AG09309 (cell line): Measurements from ENCODE around the gene KLF4.

ENCODE experiments used
- DNase-seq: peaks from one replicate; pipeline ENCODE4 v3.0.0-alpha.2; 2010; ENCODE audit warnings: low read depth
- H3K4me3 ChIP-seq: 2 replicates; pipeline ENCODE4 v1.5.1; 2011; ENCODE audit warnings: mild to moderate bottlenecking, low read depth, low read length, moderate library complexity; ENCODE audit not compliant: control insufficient read depth
- TF ChIP-seq, protein P1 (sequence below): IDR thresholded peaks from 2 replicates; pipeline ENCODE4 v1.5.1; 2011; ENCODE audit warnings: mild to moderate bottlenecking, low read depth, low read length, inconsistent platforms; ENCODE audit not compliant: insufficient read depth, control insufficient read depth; ENCODE audit errors: missing control alignments

The KLF4 gene

DNA sequence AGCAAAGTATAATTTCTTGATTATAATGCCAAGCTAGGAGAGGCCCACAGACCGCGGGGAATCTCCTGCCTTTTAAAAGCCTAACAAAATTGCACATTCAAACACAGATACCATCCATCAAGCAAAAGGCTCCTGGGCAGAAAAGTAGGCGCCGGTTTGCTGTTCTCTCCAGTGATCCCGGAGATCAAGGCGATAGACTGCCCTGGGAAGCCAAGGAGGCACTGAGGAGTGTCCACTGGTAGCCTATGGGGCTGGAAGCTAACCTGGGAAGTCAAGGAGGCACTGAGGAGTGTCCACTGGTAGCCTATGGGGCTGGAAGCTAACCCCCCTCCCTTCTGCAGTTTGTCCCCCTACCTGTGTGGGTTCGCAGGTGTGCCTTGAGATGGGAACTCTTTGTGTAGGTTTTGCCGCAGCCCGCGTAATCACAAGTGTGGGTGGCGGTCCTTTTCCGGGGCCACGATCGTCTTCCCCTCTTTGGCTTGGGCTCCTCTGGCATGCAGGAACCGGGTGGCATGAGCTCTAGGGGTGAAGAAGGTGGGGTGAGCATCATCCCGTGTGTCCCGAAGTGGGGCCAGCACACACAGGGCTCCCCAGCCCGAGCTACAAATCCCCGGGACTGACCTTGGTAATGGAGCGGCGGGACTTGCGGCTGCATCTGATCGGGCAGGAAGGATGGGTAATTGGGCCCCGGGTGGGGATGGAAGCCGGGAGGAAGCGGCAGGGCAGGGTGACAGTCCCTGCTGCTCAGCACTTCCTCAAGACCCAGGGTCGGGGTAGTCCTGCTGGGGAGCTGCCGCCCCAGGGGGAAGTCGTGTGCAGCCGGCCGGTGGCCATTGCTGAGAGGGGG is 2.7 kb downstream of the KLF4 start:
- TF ChIP-seq, protein P1, sequence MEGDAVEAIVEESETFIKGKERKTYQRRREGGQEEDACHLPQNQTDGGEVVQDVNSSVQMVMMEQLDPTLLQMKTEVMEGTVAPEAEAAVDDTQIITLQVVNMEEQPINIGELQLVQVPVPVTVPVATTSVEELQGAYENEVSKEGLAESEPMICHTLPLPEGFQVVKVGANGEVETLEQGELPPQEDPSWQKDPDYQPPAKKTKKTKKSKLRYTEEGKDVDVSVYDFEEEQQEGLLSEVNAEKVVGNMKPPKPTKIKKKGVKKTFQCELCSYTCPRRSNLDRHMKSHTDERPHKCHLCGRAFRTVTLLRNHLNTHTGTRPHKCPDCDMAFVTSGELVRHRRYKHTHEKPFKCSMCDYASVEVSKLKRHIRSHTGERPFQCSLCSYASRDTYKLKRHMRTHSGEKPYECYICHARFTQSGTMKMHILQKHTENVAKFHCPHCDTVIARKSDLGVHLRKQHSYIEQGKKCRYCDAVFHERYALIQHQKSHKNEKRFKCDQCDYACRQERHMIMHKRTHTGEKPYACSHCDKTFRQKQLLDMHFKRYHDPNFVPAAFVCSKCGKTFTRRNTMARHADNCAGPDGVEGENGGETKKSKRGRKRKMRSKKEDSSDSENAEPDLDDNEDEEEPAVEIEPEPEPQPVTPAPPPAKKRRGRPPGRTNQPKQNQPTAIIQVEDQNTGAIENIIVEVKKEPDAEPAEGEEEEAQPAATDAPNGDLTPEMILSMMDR, result no peak
- no peak for DNase-seq
- H3K4me3 ChIP-seq, result peak overlapping the region; percentile 96

DNA sequence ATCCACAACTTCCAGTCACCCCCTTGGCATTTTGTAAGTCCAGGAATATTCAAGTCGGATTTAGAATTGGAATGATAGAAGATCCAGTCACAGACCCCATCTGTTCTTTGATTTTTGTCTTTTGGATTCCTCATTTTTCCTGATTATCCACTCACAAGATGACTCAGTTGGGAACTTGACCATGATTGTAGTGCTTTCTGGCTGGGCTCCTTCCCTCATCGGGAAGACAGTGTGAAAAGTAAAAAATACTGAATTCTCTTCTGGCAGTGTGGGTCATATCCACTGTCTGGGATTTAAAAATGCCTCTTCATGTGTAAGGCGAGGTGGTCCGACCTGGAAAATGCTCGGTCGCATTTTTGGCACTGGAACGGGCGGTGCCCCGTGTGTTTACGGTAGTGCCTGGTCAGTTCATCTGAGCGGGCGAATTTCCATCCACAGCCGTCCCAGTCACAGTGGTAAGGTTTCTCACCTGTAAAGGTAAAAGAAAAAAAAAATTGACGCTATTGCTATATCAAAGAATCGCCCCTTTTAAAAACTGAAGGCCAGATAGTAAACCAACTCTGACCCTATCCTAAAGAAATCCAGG is 4.0 kb downstream of the KLF4 start:
- no peak overlapping the region for H3K4me3 ChIP-seq
- no peak for DNase-seq
- TF ChIP-seq, protein P1, result no peak

DNA sequence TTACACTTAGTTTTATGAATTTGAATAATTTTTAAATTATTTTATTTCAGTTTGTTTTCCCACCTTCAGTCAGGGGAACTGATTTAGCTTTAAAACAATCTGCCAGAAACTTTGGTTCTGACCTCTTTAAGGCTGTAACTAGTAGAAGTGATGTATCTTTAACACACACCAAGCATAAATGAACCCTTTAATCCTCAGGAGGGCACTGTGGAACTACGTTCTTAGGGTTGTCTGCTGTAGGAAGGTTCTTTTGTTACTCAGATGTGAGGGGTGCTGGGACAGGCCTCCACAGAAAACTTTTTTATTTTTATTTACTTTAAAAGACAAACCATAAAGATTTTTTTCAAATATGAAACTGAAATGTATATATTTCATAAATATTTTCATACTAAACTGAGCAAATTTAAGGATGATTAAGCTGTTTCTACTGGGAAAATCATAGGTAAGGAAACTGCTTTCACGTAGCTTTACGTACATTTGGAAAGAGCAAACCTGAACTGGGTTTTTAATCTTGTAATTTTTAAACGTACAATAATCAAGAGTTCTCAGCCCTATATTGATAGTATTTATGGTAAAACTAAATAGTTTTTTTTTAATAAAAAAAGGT is 5.3 kb downstream of the KLF4 start:
- DNase-seq, result peak; percentile 66
- TF ChIP-seq, protein P1, result peak; percentile 59
- no peak overlapping the region for H3K4me3 ChIP-seq

DNA sequence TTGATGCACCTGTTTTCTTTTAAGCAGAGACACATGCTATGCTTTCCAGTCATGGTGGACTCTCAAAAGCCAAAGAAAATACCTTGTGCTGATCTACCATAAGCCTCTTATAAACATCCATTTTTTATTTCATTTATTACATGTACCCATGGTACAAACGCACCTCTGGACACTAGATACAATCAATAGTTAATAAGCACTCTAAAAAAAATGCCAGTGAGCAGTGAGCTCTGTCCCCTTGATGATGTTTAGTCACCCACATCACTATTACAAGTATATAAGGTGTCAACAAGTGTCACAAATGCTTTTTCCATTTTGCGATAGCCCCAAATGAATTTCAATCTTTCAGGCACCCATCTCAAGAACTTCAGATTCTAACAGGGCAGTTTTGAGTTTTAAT is 5.9 kb downstream of the KLF4 start:
- no peak for DNase-seq
- no peak overlapping the region for H3K4me3 ChIP-seq
- TF ChIP-seq, protein P1, result no peak

DNA sequence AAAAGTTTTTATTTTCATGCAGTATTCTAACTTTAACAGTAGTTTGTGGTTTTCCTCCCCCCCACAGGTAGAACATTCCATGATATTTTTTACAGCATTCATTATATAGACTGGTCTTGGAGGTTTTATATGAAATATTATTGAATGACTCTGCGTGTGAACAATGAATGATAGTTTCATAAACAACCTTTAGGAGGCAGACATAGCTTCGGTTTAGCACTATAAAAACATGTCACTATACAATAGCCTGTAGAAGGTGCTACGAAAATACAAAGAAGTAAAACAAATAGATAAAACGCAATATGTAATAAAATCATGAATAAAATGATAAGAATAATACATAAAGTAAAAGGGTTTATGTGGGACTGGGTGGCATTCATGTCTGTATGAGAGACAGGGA is 8.5 kb downstream of the KLF4 start:
- DNase-seq, result no peak
- no peak overlapping the region for H3K4me3 ChIP-seq
- TF ChIP-seq, protein P1, result peak; percentile 4

DNA sequence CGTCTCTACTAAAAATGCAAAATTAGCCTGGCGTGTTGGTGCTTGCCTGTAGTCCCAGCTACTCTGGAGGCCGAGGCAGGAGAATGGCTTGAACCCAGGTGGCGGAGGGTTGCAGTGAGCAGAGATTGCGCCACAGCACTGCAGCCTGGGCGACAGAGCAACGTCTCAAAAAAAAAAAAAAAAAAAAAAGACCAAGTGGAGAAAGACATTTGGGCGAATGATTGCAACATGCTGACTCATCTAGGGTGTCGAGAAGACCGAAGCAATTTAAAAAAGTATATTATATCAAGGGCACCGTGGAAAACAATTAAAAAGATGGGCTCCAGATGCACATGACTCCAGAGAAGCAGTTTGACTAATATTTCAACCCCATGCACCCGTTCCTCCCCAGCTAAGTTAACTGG is 9.2 kb downstream of the KLF4 start:
- TF ChIP-seq, protein P1, result no peak
- peak; percentile 83 for DNase-seq

More for the DNA sequence above, 9.2 kb downstream of the KLF4 start:
- no peak overlapping the region for H3K4me3 ChIP-seq
